GM12872 (cell line): ENCODE measurements around the gene FAM169A.

Experiments used
- TF ChIP-seq, protein P1 (sequence below): IDR thresholded peaks from 3 replicates; pipeline ENCODE4 v1.5.1; 2011; ENCODE audit warnings: low read depth, mild to moderate bottlenecking, low read length, moderate library complexity; ENCODE audit not compliant: insufficient read depth

FAM169A gene

DNA sequence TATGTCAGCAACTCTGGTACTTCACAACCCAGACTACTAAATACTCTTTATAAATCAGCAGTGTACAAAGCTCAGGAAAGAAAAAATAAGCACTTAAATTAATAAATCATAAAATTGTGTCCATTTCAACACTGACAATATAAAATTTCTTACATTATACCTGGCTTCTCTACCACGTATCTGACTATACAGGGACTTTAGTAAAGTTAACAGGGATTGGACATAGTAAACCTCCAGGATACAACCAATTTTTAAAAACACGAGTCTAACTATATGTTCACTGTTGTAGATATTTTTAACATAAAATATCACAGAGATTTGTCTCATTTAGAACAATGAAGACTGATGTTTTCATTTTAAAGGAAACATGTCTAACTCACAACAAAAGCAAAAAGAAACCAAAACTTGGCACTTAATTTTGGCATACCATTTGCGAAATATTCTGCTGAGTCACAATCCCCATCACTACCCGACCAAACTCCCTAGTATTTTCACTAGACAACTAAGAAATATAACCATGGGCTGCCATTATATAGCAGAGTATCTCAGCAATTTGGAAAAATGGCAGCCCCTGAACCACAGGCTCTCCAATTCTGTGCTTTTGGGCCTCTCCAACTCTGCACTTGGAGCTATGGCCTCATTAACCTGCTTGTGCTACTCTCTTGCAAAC lies 14.4 kb downstream of the FAM169A start:
- TF ChIP-seq, protein P1, sequence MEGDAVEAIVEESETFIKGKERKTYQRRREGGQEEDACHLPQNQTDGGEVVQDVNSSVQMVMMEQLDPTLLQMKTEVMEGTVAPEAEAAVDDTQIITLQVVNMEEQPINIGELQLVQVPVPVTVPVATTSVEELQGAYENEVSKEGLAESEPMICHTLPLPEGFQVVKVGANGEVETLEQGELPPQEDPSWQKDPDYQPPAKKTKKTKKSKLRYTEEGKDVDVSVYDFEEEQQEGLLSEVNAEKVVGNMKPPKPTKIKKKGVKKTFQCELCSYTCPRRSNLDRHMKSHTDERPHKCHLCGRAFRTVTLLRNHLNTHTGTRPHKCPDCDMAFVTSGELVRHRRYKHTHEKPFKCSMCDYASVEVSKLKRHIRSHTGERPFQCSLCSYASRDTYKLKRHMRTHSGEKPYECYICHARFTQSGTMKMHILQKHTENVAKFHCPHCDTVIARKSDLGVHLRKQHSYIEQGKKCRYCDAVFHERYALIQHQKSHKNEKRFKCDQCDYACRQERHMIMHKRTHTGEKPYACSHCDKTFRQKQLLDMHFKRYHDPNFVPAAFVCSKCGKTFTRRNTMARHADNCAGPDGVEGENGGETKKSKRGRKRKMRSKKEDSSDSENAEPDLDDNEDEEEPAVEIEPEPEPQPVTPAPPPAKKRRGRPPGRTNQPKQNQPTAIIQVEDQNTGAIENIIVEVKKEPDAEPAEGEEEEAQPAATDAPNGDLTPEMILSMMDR: no peak

DNA sequence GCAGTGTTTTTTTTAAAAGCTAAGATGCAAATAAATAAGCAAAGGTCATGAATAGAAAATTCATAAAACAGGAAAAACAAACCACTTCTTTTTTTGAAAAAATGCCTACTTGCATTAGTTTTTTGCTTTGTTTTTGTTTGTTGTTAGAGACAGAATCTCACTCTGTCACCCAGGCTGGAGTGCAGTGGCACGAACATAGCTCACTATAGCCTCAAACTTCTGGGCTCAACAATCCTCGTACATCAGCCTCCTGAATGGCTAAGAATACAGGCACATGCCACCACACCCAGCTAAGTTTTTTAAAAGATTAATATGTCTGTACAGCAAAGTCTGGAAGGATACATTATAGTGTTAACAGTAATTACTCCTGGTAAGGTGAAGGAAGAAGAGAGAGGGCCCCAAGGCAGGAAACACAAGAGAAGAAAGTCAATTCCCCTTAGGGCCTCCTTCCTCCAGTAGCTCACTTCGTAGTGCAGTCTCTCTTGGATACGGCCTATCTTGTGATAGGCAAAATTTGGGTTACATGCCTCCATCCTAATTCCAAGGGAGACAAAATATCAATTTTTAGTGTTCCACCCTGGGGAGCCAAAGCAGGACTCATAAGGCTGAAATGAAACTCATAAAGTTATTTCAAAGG lies 15.3 kb downstream of the FAM169A start:
- TF ChIP-seq, protein P1: no peak

DNA sequence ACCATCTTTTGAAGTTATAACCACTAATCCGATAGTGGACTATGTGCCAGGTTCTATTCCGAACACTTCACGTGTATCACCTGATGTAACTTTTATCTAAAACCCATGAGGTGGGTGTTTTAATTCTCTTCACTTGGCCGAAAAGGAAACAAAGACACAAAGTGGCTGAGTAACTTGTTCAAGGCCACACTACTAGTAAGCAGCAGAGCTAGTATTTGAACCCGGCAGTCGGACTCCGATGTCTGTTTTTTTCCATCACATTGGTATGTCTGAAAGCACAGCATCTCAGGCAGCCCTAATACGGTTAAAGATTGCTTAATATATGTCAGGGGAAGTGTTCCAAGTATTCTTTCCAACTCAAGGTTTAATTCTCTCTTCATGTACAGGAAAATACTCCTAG lies 16.2 kb downstream of the FAM169A start:
- TF ChIP-seq, protein P1: no peak

- TF ChIP-seq, protein P1: no peak
These were observed 17.6 kb downstream of the FAM169A start for GRCh38 chr5:74848553-74849025.

DNA sequence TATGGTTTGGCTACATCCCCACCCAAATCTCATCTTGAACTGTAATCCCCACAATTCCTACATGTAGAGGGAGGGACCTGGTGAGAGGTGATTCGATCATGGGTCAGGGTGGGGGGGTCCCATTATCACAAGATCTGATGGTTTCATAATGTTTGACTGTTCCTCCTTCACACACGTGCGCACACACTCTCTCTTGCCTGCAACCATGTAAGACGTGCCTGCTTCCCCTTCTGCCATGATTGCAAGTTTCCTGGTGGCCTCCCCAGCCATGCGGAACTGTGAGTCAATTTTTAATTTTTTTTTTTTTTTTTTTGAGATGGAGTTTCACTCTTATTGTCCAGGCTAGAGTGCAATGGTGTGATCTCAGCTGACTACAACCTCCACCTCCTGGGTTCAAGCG lies 27.0 kb downstream of the FAM169A start:
- TF ChIP-seq, protein P1: no peak

- TF ChIP-seq, protein P1: no peak
These were observed 27.9 kb downstream of the FAM169A start for GRCh38 chr5:74838262-74838661.

- TF ChIP-seq, protein P1: no peak
These were observed 29.1 kb downstream of the FAM169A start for GRCh38 chr5:74837115-74837514.
